Tracheal epithelial cell (primary cell): Measurements from ENCODE around the gene ADH1B. TPM values are rescaled to one million over a fixed set of nuclear protein-coding genes. Genes with fewer than 3 reads are reported as not detected.

Experiments
- total RNA-seq: library from RNA; depleted of rRNA; stranded (reverse); fragments of >200 nt; gene quantifications from 2 replicates; pipeline ENCODE4 v1.2.1, GENCODE V29; 2014

ADH1B gene
- not detected in 2 replicates for total RNA-seq

GRCh38 chr4:99321241-99322191 is at the start of gene ADH1B:
TSS of gene ADH1B (minus strand) at chr4:99321401. CDS start at chr4:99321331, 70 bp downstream.

GRCh38 chr4:99352602-99353537 is 31.7 kb upstream of the ADH1B start, which contains the start of gene ADH1C:
TSS of gene ADH1C (minus strand) at chr4:99352746. CDS start at chr4:99352675, 71 bp downstream.

GRCh38 chr4:99290848-99291786 is 30.1 kb downstream of the ADH1B start, which contains the start of gene ADH1A:
TSS of gene ADH1A (minus strand) at chr4:99290985. CDS start at chr4:99290914, 71 bp downstream.

Other genes starting within 250 kb of the ADH1B start
- 124 and 128 TPM in 2 replicates for gene ADH5, start 232.6 kb downstream of the ADH1B start, total RNA-seq
- not detected in 2 replicates for gene ADH4, start 177.1 kb downstream of the ADH1B start, total RNA-seq
- gene ADH6, start 102.2 kb downstream of the ADH1B start, total RNA-seq = not detected in 2 replicates
- not detected in 2 replicates for gene ADH1A, start 30.4 kb downstream of the ADH1B start, total RNA-seq
- not detected in 2 replicates for gene ADH1C, start 31.3 kb upstream of the ADH1B start, total RNA-seq
- gene ADH7, start 113.9 kb upstream of the ADH1B start, total RNA-seq = 3.9 and 15.1 TPM in 2 replicates
- not detected in 2 replicates for gene C4orf17, start 189.6 kb upstream of the ADH1B start, total RNA-seq
- 8.3 and 8.9 TPM in 2 replicates for gene TRMT10A, start 242.6 kb upstream of the ADH1B start, total RNA-seq